Mesenchymal stem cell (in vitro differentiated cells and primary cell): Measurements from ENCODE around the gene SLC66A2.

Experiments
- DNase-seq: peaks from one replicate; pipeline ENCODE4 v3.0.0-alpha.2; 2013
- H2AFZ ChIP-seq: one replicate; pipeline ENCODE4 v1.6.1; 2013; ENCODE audit warnings: low read depth, mild to moderate bottlenecking, control low read depth, inconsistent platforms, low read length, moderate library complexity
- H2AK5ac ChIP-seq: 2 replicates; pipeline ENCODE4 v1.6.1; 2013; ENCODE audit warnings: low read length, moderate library complexity, mild to moderate bottlenecking, inconsistent platforms; ENCODE audit not compliant: severe bottlenecking
- H2BK120ac ChIP-seq: one replicate; pipeline ENCODE4 v1.6.1; 2013; ENCODE audit warnings: low read depth, mild to moderate bottlenecking, inconsistent platforms, low read length, moderate library complexity
- H2BK12ac ChIP-seq, 2 experiments: one replicate each; pipeline ENCODE4 v1.6.1; 2013; ENCODE audit warnings: inconsistent platforms in 2 of 2, low read length in 2 of 2, mild to moderate bottlenecking in 2 of 2, moderate library complexity in 2 of 2, control low read depth in 1 of 2
- H2BK15ac ChIP-seq: one replicate; pipeline ENCODE4 v1.6.1; 2013; ENCODE audit warnings: mild to moderate bottlenecking, low read depth, inconsistent platforms; ENCODE audit not compliant: poor library complexity, severe bottlenecking
- H2BK5ac ChIP-seq: 2 replicates; pipeline ENCODE4 v1.6.1; 2013; ENCODE audit warnings: low read depth, mild to moderate bottlenecking, low read length, control low read depth, inconsistent platforms; ENCODE audit not compliant: poor library complexity, severe bottlenecking
- H3K14ac ChIP-seq, 2 experiments: one replicate each; pipeline ENCODE4 v1.6.1; 2013; ENCODE audit warnings: inconsistent platforms in 2 of 2, low read length in 2 of 2, control low read depth in 1 of 2, mild to moderate bottlenecking in 1 of 2, moderate library complexity in 1 of 2
- H3K18ac ChIP-seq, 2 experiments: one replicate each; pipeline ENCODE4 v1.6.1; 2013; ENCODE audit warnings: inconsistent platforms in 2 of 2, low read length in 2 of 2, control low read depth in 1 of 2, low read depth in 1 of 2, mild to moderate bottlenecking in 1 of 2
- H3K23ac ChIP-seq, 2 experiments: one replicate each; pipeline ENCODE4 v1.6.1; 2013; ENCODE audit warnings: inconsistent platforms in 2 of 2, low read length in 2 of 2, mild to moderate bottlenecking in 2 of 2, moderate library complexity in 2 of 2, control low read depth in 1 of 2
- H3K27ac ChIP-seq: 2 replicates; pipeline ENCODE4 v1.5.1; 2013; ENCODE audit warnings: mild to moderate bottlenecking, moderate library complexity, low read length, control low read depth, inconsistent platforms; ENCODE audit not compliant: poor library complexity, severe bottlenecking
- H3K27me3 ChIP-seq, 2 experiments: 2 replicates each; pipeline versions ENCODE4 v1.6.1 to v1.7.0; 2013; ENCODE audit warnings: low read length in 2 of 2, mild to moderate bottlenecking in 2 of 2, moderate library complexity in 2 of 2, control low read depth in 1 of 2, inconsistent platforms in 1 of 2; ENCODE audit not compliant: control insufficient read depth in 1 of 2, insufficient read depth in 1 of 2
- H3K36me3 ChIP-seq, 2 experiments: 2 replicates each; pipeline versions ENCODE4 v1.6.1 to v1.7.0; 2013; ENCODE audit warnings: low read length in 2 of 2, control low read depth in 1 of 2, inconsistent platforms in 1 of 2, low read depth in 1 of 2, mild to moderate bottlenecking in 1 of 2; ENCODE audit not compliant: insufficient read depth in 2 of 2, control insufficient read depth in 1 of 2
- H3K4ac ChIP-seq, 2 experiments: one replicate each; pipeline ENCODE4 v1.6.1; 2013; ENCODE audit warnings: inconsistent platforms in 2 of 2, low read length in 2 of 2, mild to moderate bottlenecking in 2 of 2, moderate library complexity in 2 of 2, control low read depth in 1 of 2, low read depth in 1 of 2
- H3K4me1 ChIP-seq: 2 replicates; pipeline ENCODE4 v1.6.1; 2013; ENCODE audit warnings: low read depth, low read length, control low read depth; ENCODE audit not compliant: control insufficient read depth, insufficient read depth
- H3K4me2 ChIP-seq: 2 replicates; pipeline ENCODE4 v1.6.1; 2013; ENCODE audit warnings: low read length, mild to moderate bottlenecking, inconsistent platforms; ENCODE audit not compliant: poor library complexity, severe bottlenecking
- H3K4me3 ChIP-seq, 2 experiments: 2 replicates each; pipeline versions ENCODE4 v1.5.1 to v1.7.0; 2013; ENCODE audit warnings: low read length in 2 of 2, mild to moderate bottlenecking in 2 of 2, control low read depth in 1 of 2, low read depth in 1 of 2; ENCODE audit not compliant: insufficient read depth in 1 of 2
- H3K79me1 ChIP-seq: replicated peaks from 2 replicates; pipeline ENCODE4 v1.6.1; 2013; ENCODE audit warnings: mild to moderate bottlenecking, control low read depth, low read length, inconsistent platforms; ENCODE audit not compliant: poor library complexity, severe bottlenecking
- H3K9ac ChIP-seq: 2 replicates; pipeline ENCODE4 v1.7.0; 2013; ENCODE audit warnings: mild to moderate bottlenecking, low read length, moderate library complexity
- H3K9me3 ChIP-seq: 2 replicates; pipeline ENCODE4 v1.7.0; 2013; ENCODE audit warnings: mild to moderate bottlenecking, low read length; ENCODE audit not compliant: control insufficient read depth
- H4K8ac ChIP-seq: one replicate; pipeline ENCODE4 v1.6.1; 2013; ENCODE audit warnings: inconsistent platforms, mild to moderate bottlenecking, low read length, moderate library complexity
- H4K91ac ChIP-seq: one replicate; pipeline ENCODE4 v1.6.1; 2013; ENCODE audit warnings: mild to moderate bottlenecking, low read length, inconsistent platforms
- WGBS: methylation state at CpG from one replicate; pipeline ENCODE4 v1.1.7; 2013; ENCODE audit warnings: mixed read lengths; 5-methylcytosine and 5-hydroxymethylcytosine counted together

Gene SLC66A2

DNA sequence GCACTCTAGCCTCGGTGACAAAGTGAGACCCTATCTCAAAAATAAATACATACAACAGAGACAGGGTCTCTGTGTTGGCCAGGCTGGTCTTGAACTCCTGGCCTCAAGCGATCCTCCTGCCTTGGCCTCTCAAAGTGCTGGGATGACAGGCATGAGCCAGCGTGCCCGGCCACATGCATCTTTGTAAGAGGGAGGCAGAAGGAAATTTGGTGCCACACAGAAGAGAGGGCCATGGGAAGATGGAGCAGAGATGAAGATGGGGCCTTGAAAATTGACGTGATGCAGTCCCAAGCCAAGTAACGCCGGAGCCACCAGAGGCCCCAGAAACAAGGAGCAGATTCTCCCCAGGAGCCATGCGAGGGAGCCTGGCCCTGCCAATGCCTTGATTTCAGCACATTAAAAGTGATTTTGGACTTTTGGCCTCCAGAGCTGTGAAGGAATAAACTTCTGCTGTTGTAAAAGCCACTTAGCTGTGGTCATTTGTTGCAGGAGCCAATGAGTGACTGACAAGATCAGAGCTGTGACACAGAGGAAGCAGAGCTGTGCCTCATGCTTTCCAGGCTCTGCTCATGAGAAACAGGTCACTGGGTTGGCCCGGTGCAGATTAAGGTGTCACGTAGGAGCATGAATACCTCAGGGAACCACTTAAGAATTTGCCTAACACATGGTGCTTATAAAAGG is 2.7 kb upstream of the SLC66A2 start:
- Histone ChIP-seq H3K36me3 (peaks cover 1 to 2% of the 10 kb centered on the region in 2 experiments), H2AK5ac (no peak overlapping the region), H2BK15ac (no peak overlapping the region), H2AFZ (no peak overlapping the region), H3K18ac (no peak overlapping the region), H3K4ac (no peak overlapping the region), H3K27ac (no peak overlapping the region), H3K27me3 (no peaks in the 10 kb centered on the region), H3K4me3 (no peak overlapping the region), H2BK5ac (no peak overlapping the region), H4K8ac (no peak overlapping the region), H2BK12ac (no peak overlapping the region), H3K9me3 (no peaks in the 10 kb centered on the region), H3K4me2 (no peak overlapping the region), H3K14ac (no peak overlapping the region), H3K9ac (no peak overlapping the region), H3K79me1 (peaks cover 8% of the 10 kb centered on the region), H2BK120ac (no peak overlapping the region), H3K4me1 (peaks cover 25% of the 10 kb centered on the region), H4K91ac (no peak overlapping the region), H3K23ac (no peak overlapping the region)
- 89% methylated on average over 9 of the region's 10 CpGs for WGBS
- DNase-seq = peak; percentile 24

- 48% methylated on average over 24 of the region's 24 CpGs for WGBS
- peak overlapping the region in 1 of 2 experiments; percentile 13 for H3K4ac ChIP-seq
- no peak overlapping the region for H3K23ac ChIP-seq
These were observed 1.6 kb upstream of the SLC66A2 start for GRCh38 chr18:79952996-79953559.

DNA sequence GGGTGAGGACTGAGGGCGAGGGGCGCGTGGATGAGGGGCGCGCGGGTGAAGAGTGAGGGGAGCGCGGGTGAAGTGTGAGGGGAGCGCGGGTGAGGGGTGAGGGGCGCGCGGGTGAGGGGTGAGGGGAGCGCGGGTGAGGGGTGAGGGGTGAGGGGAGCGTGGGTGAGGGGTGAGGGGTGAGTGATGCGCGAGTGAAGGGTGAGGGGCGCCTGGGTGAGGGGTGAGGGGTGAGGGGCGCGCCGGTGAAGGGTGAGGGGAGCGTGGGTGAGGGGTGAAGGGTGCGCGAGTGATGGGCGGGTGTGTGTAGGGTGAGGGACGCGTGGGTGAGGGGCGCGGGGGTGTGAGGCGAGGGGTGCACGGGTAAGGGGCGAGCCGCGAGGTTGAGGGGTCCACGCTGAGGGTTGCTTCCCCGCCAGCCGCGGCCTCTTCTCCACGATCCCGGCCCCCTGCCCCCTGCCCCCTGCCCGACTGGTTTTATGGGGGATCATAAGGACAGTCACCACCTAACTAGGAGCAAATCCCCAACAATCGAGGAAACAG is 1.1 kb upstream of the SLC66A2 start:
- Histone ChIP-seq H2AFZ (peak overlapping the region; percentile 77), H3K79me1 (peaks cover 24% of the 10 kb centered on the region), H3K4me1 (peaks cover 29% of the 10 kb centered on the region), H3K4me3 (peak overlapping the region; percentile 83 to 93), H2AK5ac (no peak overlapping the region), H3K14ac (peak overlapping the region in 1 of 2 experiments; percentile 69), H4K8ac (peak overlapping the region; percentile 71), H3K36me3 (peaks cover 11% of the 10 kb centered on the region in 2 experiments), H3K18ac (peak overlapping the region; percentile 85 to 91), H3K9ac (peak overlapping the region; percentile 82), H3K9me3 (no peaks in the 10 kb centered on the region), H2BK15ac (peak overlapping the region; percentile 92), H4K91ac (peak overlapping the region; percentile 90), H3K23ac (no peak overlapping the region), H3K4ac (peak overlapping the region in 1 of 2 experiments; percentile 91), H2BK5ac (no peak overlapping the region), H2BK12ac (peak overlapping the region in 1 of 2 experiments; percentile 91), H3K4me2 (peak overlapping the region; percentile 100), H3K27me3 (no peaks in the 10 kb centered on the region), H3K27ac (no peak overlapping the region), H2BK120ac (peak overlapping the region; percentile 64)
- DNase-seq = no peak
- 13% methylated on average over 24 of the region's 43 CpGs for WGBS

More at GRCh38 chr18:79952996-79953559, 1.6 kb upstream of the SLC66A2 start:
- peaks cover 19% of the 10 kb centered on the region for H3K79me1 ChIP-seq
- no peak overlapping the region for H3K4me2 ChIP-seq
- H3K18ac ChIP-seq = peak overlapping the region in 1 of 2 experiments; percentile 68
- no peak overlapping the region for H3K9ac ChIP-seq
- H2BK5ac ChIP-seq = no peak overlapping the region
- H3K4me3 ChIP-seq = no peak overlapping the region
- no peak overlapping the region for H3K27ac ChIP-seq
- H3K27me3 ChIP-seq = no peaks in the 10 kb centered on the region
- peaks cover 7 to 11% of the 10 kb centered on the region in 2 experiments for H3K36me3 ChIP-seq
- H4K91ac ChIP-seq = no peak overlapping the region
- no peak overlapping the region for H2BK12ac ChIP-seq
- DNase-seq = peak; percentile 18
- no peak overlapping the region for H3K14ac ChIP-seq
- no peak overlapping the region for H2BK15ac ChIP-seq
- no peak overlapping the region for H4K8ac ChIP-seq
- no peak overlapping the region for H2BK120ac ChIP-seq
- peaks cover 27% of the 10 kb centered on the region for H3K4me1 ChIP-seq
- H3K9me3 ChIP-seq = no peaks in the 10 kb centered on the region
- H2AFZ ChIP-seq = no peak overlapping the region
- no peak overlapping the region for H2AK5ac ChIP-seq
